Common myeloid progenitor, CD34-positive (primary cell): ENCODE measurements around the gene UNKL. TPM values are rescaled to one million over a fixed set of nuclear protein-coding genes. Genes with fewer than 3 reads are reported as not detected.

Experiments
- CTCF ChIA-PET: fragments of 350-600 bp; sonication (Branson Sonifier 250); formaldehyde crosslinking; loops from one replicate; lab custom pipeline; 2021; ENCODE audit warnings: antibody characterized with exemption; lab: Charles Lee
- POLR2A ChIA-PET: fragments of 350-600 bp; sonication (Branson Sonifier 250); formaldehyde crosslinking; loops from one replicate; lab custom pipeline; 2021; ENCODE audit warnings: antibody characterized with exemption; lab: Charles Lee
- DNase-seq, 3 donors: peaks; one replicate each; pipeline versions ENCODE4 v3.0.0 to v3.0.0-alpha.2; 2013
- H3K27ac ChIP-seq, 2 experiments: 1 replicate in 1 of 2; 2 replicates in 1 of 2; pipeline ENCODE4 v1.7.0; 2013; ENCODE audit warnings: inconsistent platforms in 2 of 2, low read length in 2 of 2, mild to moderate bottlenecking in 2 of 2, low read depth in 1 of 2, moderate library complexity in 1 of 2; ENCODE audit not compliant: severe bottlenecking in 2 of 2, insufficient read depth in 1 of 2, poor library complexity in 1 of 2
- H3K27me3 ChIP-seq, 5 experiments: replicated peaks in 2 of 5; 1 replicate in 3 of 5; 2 replicates in 2 of 5; pipeline versions ENCODE4 v1.6.1 to v1.7.0; 2013; ENCODE audit warnings: low read length in 4 of 5, mild to moderate bottlenecking in 2 of 5, moderate library complexity in 2 of 5, inconsistent platforms in 1 of 5; ENCODE audit not compliant: insufficient read depth in 5 of 5, control insufficient read depth in 4 of 5
- H3K36me3 ChIP-seq, 4 experiments: 1 replicate in 2 of 4; 2 replicates in 2 of 4; pipeline versions ENCODE4 v1.6.1 to v1.7.0; 2013; ENCODE audit warnings: low read length in 3 of 4, control low read depth in 1 of 4, mild to moderate bottlenecking in 1 of 4; ENCODE audit not compliant: control insufficient read depth in 4 of 4, insufficient read depth in 4 of 4
- H3K4me1 ChIP-seq, 4 experiments: 1 replicate in 3 of 4; 2 replicates in 1 of 4; pipeline versions ENCODE4 v1.6.1 to v1.7.1; 2013; ENCODE audit warnings: low read length in 3 of 4, mild to moderate bottlenecking in 3 of 4, control low read depth in 1 of 4, inconsistent platforms in 1 of 4, moderate library complexity in 1 of 4; ENCODE audit not compliant: control insufficient read depth in 4 of 4, insufficient read depth in 4 of 4; ENCODE audit errors: control extremely low read depth in 1 of 4
- H3K4me3 ChIP-seq, 7 experiments: 1 replicate in 4 of 7; 2 replicates in 3 of 7; pipeline versions ENCODE4 v1.5.1 to v1.7.0; 2013; ENCODE audit warnings: mild to moderate bottlenecking in 7 of 7, low read length in 6 of 7, moderate library complexity in 6 of 7, inconsistent platforms in 2 of 7, low read depth in 2 of 7, control low read depth in 1 of 7; ENCODE audit not compliant: insufficient read depth in 4 of 7, control insufficient read depth in 1 of 7; ENCODE audit errors: extremely low read depth in 1 of 7
- H3K9me3 ChIP-seq, 5 experiments: 1 replicate in 4 of 5; 2 replicates in 1 of 5; pipeline versions ENCODE4 v1.6.1 to v1.7.1; 2013; ENCODE audit warnings: low read length in 4 of 5, mild to moderate bottlenecking in 2 of 5, inconsistent platforms in 1 of 5, low read depth in 1 of 5, moderate library complexity in 1 of 5; ENCODE audit not compliant: control insufficient read depth in 4 of 5, insufficient read depth in 2 of 5; ENCODE audit errors: control extremely low read depth in 1 of 5
- WGBS: methylation state at CpG from one replicate; pipeline ENCODE4 v1.1.5; 2013; ENCODE audit not compliant: insufficient coverage; 5-methylcytosine and 5-hydroxymethylcytosine counted together
- polyA plus RNA-seq: library from polyadenylated mRNA; unstranded; fragments of 120-200 nt; gene quantifications from one replicate; pipeline ENCODE4 v1.2.1, GENCODE V29; 2013

UNKL gene, protein sequence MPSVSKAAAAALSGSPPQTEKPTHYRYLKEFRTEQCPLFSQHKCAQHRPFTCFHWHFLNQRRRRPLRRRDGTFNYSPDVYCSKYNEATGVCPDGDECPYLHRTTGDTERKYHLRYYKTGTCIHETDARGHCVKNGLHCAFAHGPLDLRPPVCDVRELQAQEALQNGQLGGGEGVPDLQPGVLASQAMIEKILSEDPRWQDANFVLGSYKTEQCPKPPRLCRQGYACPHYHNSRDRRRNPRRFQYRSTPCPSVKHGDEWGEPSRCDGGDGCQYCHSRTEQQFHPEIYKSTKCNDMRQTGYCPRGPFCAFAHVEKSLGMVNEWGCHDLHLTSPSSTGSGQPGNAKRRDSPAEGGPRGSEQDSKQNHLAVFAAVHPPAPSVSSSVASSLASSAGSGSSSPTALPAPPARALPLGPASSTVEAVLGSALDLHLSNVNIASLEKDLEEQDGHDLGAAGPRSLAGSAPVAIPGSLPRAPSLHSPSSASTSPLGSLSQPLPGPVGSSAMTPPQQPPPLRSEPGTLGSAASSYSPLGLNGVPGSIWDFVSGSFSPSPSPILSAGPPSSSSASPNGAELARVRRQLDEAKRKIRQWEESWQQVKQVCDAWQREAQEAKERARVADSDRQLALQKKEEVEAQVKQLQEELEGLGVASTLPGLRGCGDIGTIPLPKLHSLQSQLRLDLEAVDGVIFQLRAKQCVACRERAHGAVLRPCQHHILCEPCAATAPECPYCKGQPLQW
- 15.8 TPM for polyA plus RNA-seq

DNA sequence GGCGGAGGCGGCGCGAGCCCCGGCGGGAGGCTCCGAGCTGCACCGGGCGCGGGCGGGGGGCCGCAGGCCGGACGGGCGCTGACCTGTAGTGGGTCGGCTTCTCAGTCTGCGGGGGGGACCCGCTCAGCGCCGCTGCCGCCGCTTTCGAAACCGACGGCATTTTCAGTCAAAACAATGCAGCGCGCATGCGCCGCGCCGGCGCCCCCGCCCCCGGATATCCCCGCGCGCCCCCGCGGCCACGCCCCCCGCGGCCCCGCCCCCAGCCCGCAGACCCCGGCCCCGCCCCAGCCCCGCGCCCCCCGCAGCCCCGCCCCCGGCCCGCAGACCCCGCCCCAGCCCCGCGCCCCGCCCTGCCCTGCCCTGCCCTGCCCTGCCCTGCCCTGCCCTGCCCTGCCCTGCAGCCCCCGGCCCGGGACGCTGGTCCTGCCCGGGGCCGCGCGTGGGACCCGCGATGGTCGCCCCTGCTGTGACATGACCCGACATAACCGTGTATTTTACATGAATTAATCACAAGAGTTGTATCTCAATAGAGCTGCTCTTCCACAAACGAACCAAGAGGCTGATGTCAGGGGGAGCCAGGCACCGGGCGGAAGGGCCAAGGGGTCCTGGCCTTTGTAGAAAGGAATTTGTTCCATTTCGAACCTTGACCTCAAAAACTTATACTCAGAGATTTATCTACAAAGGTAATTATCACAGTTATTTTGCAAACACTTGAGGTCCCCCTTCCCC lies at the start of gene UNKL:
TSS of gene UNKL (minus strand) at position 173 of the 729 bp plus-strand sequence. CDS start at position 160, 13 bp downstream.
- ChIA-PET CTCF (interaction anchor here (1.3 kb wide), 2 partner anchors 13 to 50 kb away, joined by 4 to 5 read pairs; no protein-coding TSS in a partner anchor), POLR2A (no interaction called here)
- no peaks in the 10 kb centered on the region for H3K27me3 ChIP-seq
- peaks cover 1 to 20% (median 13%) of the 10 kb centered on the region in 4 experiments for H3K4me1 ChIP-seq
- 2% methylated on average over 37 of the region's 72 CpGs for WGBS
- DNase-seq = peak; percentile 64 to 82 (median 74)
- peak within 1 kb of the TSS; percentile 46 to 78 for H3K27ac ChIP-seq
- no peaks in the 10 kb centered on the region for H3K9me3 ChIP-seq
- H3K4me3 ChIP-seq = peak within 1 kb of the TSS; percentile 74 to 94 (median 83)
- peaks cover 0 to 12% (median 4%) of the 10 kb centered on the region in 4 experiments for H3K36me3 ChIP-seq

GRCh38 chr16:1461146-1461545 lies 46.6 kb upstream of the UNKL start:
- CTCF ChIA-PET = interaction anchor here (0.8 to 1.0 kb wide), 2 partner anchors 14 to 31 kb away, joined by 3 read pairs; partner anchors contain the start of gene PERCC1
- H3K27ac ChIP-seq = no peak overlapping the region
- no peak overlapping the region for H3K4me3 ChIP-seq
- WGBS = 94% methylated on average over 19 of the region's 24 CpGs
- POLR2A ChIA-PET = interaction anchor here (0.9 kb wide), 1 partner anchor 11 kb away, joined by 3 read pairs; no protein-coding TSS in a partner anchor
- DNase-seq = no peak
- peaks cover 9 to 68% (median 33%) of the 10 kb centered on the region in 4 experiments for H3K36me3 ChIP-seq
- H3K27me3 ChIP-seq = no peaks in the 10 kb centered on the region
- peaks cover 0 to 31% (median 12%) of the 10 kb centered on the region in 4 experiments for H3K4me1 ChIP-seq
- no peaks in the 10 kb centered on the region for H3K9me3 ChIP-seq

- CTCF ChIA-PET = interaction anchor here (1.0 kb wide), 1 partner anchor 30 kb away, joined by 3 read pairs; the partner anchor contains the start of gene PERCC1
- POLR2A ChIA-PET = interaction anchor here (0.9 kb wide), 1 partner anchor 11 kb away, joined by 3 read pairs; no protein-coding TSS in a partner anchor
- peaks cover 10 to 72% (median 32%) of the 10 kb centered on the region in 4 experiments for H3K36me3 ChIP-seq
These were observed 46.2 kb upstream of the UNKL start for GRCh38 chr16:1460602-1461138.

DNA sequence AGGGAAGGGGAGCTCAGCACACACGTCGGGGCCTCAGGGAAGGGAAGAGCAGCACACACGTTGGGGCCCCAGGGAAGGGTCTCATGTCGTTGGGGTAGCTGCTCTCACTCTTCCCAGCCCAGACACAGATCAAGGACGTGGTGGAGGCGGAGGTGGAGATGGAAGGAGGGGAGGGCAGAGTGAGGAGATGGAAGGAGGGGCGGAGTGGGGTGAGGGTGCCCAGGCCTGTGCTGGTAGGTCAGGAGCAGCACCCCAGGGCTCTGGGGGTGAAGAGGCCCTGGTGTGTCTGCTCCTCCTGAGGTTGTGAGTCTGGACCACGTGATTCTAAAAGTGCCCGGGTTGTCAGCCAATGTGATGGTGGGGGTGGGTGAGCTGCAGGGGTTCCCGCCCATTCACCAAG lies 45.5 kb upstream of the UNKL start:
- WGBS = 97% methylated on average over 3 of the region's 10 CpGs
- POLR2A ChIA-PET = no interaction called here

More at GRCh38 chr16:1460602-1461138, 46.2 kb upstream of the UNKL start:
- Histone ChIP-seq H3K4me1 (peaks cover 0 to 31% (median 14%) of the 10 kb centered on the region in 4 experiments), H3K27me3 (no peaks in the 10 kb centered on the region), H3K27ac (no peak overlapping the region), H3K9me3 (no peaks in the 10 kb centered on the region), H3K4me3 (no peak overlapping the region)
- 98% methylated on average over 30 of the region's 30 CpGs for WGBS
- no peak for DNase-seq

GRCh38 chr16:1458977-1459341 lies 44.5 kb upstream of the UNKL start:
- Histone ChIP-seq H3K4me1 (peaks cover 0 to 31% (median 17%) of the 10 kb centered on the region in 4 experiments), H3K9me3 (no peaks in the 10 kb centered on the region), H3K4me3 (no peak overlapping the region), H3K36me3 (peaks cover 8 to 78% (median 36%) of the 10 kb centered on the region in 4 experiments), H3K27me3 (no peaks in the 10 kb centered on the region), H3K27ac (no peak overlapping the region)
- DNase-seq = peak; percentile 42 to 82 (median 71)
- ChIA-PET CTCF (interaction anchor here (1.5 kb wide), 1 partner anchor 18 kb away, joined by 3 read pairs; no protein-coding TSS in a partner anchor), POLR2A (interaction anchor here (0.6 kb wide), 2 partner anchors 241 to 452 kb away, joined by 3 to 4 read pairs; no protein-coding TSS in a partner anchor)
- 20% methylated on average over 14 of the region's 14 CpGs for WGBS

More for the DNA sequence above, 45.5 kb upstream of the UNKL start:
- H3K36me3 ChIP-seq = peaks cover 8 to 78% (median 35%) of the 10 kb centered on the region in 4 experiments
- CTCF ChIA-PET = no interaction called here
- H3K27ac ChIP-seq = no peak overlapping the region
- no peak for DNase-seq
- H3K27me3 ChIP-seq = no peaks in the 10 kb centered on the region
- no peak overlapping the region for H3K4me3 ChIP-seq
- no peaks in the 10 kb centered on the region for H3K9me3 ChIP-seq
- H3K4me1 ChIP-seq = peaks cover 0 to 31% (median 14%) of the 10 kb centered on the region in 4 experiments
